HepG2 (cell line): ENCODE data around the gene ARHGAP45. TPM values are rescaled to one million over a fixed set of nuclear protein-coding genes. Genes with fewer than 3 reads are reported as not detected.

Source experiments
- ATAC-seq: fragments of 200-7000 bp; cut with Tn5 transposase; 3 replicates; pipeline ENCODE4 v1.9.1; 2020; ENCODE audit warnings: mild to moderate bottlenecking, moderate library complexity
- BruUV-seq: library from RNA; stranded (reverse); fragments of 400-500 nt; replicated peaks from 2 replicates; lab custom pipeline; 2021; lab: Mats Ljungman, UMichigan
- CTCF ChIA-PET: fragments of 300-600 bp; formaldehyde crosslinking; extraction: SDS; loops from one replicate; lab custom pipeline; 2021; ENCODE audit warnings: low total read pairs, inconsistent platforms, low intra/inter-chr PET ratio; lab: Yijun Ruan, JAX
- POLR2A ChIA-PET: fragments of 350-600 bp; sonication (Branson Sonifier 250); formaldehyde crosslinking; loops from one replicate; lab custom pipeline; 2020; ENCODE audit warnings: antibody characterized with exemption, inconsistent platforms; lab: Yijun Ruan, JAX
- DNase-seq: peaks from one replicate; pipeline ENCODE4 v3.0.0-alpha.2; 2015; ENCODE audit warnings: low spot score
- FAIRE-seq: peaks from 3 replicates; lab custom pipeline; 2011; peaks lifted over from hg19 to GRCh38; lab: Jason Lieb, UNC
- H2AFZ ChIP-seq: one replicate; pipeline ENCODE4 v1.6.1; 2011; ENCODE audit warnings: low read length, inconsistent platforms
- H3K27ac ChIP-seq: fragments of 300-600 bp; 3 replicates; pipeline ENCODE4 v1.8.0; 2011; ENCODE audit warnings: mixed run types, mild to moderate bottlenecking, mixed read lengths, low read length, inconsistent platforms; ENCODE audit not compliant: insufficient read depth; ENCODE audit errors: extremely low read length
- H3K27me3 ChIP-seq, 2 experiments: fragments of 200-600 bp in 1 of 2; 2 replicates in 1 of 2; 3 replicates in 1 of 2; pipeline versions ENCODE4 v1.6.0 to v1.8.0; 2011; ENCODE audit warnings: low read length in 2 of 2, mild to moderate bottlenecking in 2 of 2, moderate library complexity in 2 of 2, inconsistent platforms in 1 of 2; ENCODE audit not compliant: insufficient read depth in 2 of 2, control insufficient read depth in 1 of 2
- H3K36me3 ChIP-seq, 2 experiments: fragments of 200-600 bp in 1 of 2; replicated peaks in 1 of 2; 2 replicates in 1 of 2; 3 replicates in 1 of 2; pipeline versions ENCODE4 v1.5.1 to v1.8.0; 2011; ENCODE audit warnings: low read length in 2 of 2, inconsistent platforms in 1 of 2; ENCODE audit not compliant: insufficient read depth in 2 of 2, control insufficient read depth in 1 of 2
- H3K4me1 ChIP-seq: 2 replicates; pipeline ENCODE4 v1.5.1; 2012; ENCODE audit warnings: low read length, inconsistent platforms; ENCODE audit not compliant: insufficient read depth
- H3K4me2 ChIP-seq: 2 replicates; pipeline ENCODE4 v1.6.0; 2011; ENCODE audit warnings: low read depth, low read length, inconsistent platforms
- H3K4me3 ChIP-seq, 3 experiments: fragments of 200-600 bp in 1 of 3; sonication (generic), shearing (Covaris generic) in 1 of 3; replicated peaks in 1 of 3; 2 replicates each; pipeline ENCODE4 v1.5.1; 2011 to 2016; ENCODE audit warnings: low read length in 3 of 3, inconsistent platforms in 2 of 3, low read depth in 2 of 3, mild to moderate bottlenecking in 2 of 3, control low read depth in 1 of 3, mixed read lengths in 1 of 3; ENCODE audit not compliant: insufficient read depth in 1 of 3
- H3K79me2 ChIP-seq: one replicate; pipeline ENCODE4 v1.6.1; 2011; ENCODE audit warnings: low read length, inconsistent platforms; ENCODE audit not compliant: insufficient read depth
- H3K9ac ChIP-seq: 2 replicates; pipeline ENCODE4 v1.6.0; 2011; ENCODE audit warnings: mild to moderate bottlenecking, low read depth, low read length, inconsistent platforms; ENCODE audit not compliant: insufficient read depth
- H3K9me3 ChIP-seq: 2 replicates; pipeline ENCODE4 v1.5.1; 2012; ENCODE audit warnings: mild to moderate bottlenecking, low read length
- H4K20me1 ChIP-seq: 2 replicates; pipeline ENCODE4 v1.6.0; 2011; ENCODE audit warnings: inconsistent platforms, mild to moderate bottlenecking, low read length, moderate library complexity; ENCODE audit not compliant: insufficient read depth
- AGO1 ChIP-seq: fragments of 200-400 bp; formaldehyde crosslinking; IDR thresholded peaks from 2 replicates; pipeline ENCODE4 v1.6.1; 2017; ENCODE audit warnings: mild to moderate bottlenecking, low read depth, low read length, moderate library complexity; ENCODE audit not compliant: poor library complexity, severe bottlenecking
- AGO2 ChIP-seq: fragments of 200-400 bp; formaldehyde crosslinking; optimal IDR thresholded peaks from 2 replicates; pipeline ENCODE3; 2017; ENCODE audit warnings: mild to moderate bottlenecking, low read depth, low read length, moderate library complexity
- AKAP8 ChIP-seq: sonication (generic); formaldehyde crosslinking; IDR thresholded peaks from 2 replicates; pipeline ENCODE4 v1.5.1; 2020; ENCODE audit warnings: mild to moderate bottlenecking, missing genetic modification reagents
- GZF1 ChIP-seq: sonication (generic); formaldehyde crosslinking; IDR thresholded peaks from 2 replicates; pipeline ENCODE4 v1.5.1; 2020; ENCODE audit warnings: mild to moderate bottlenecking, missing genetic modification reagents
- HNRNPH1 ChIP-seq: fragments of 200-400 bp; formaldehyde crosslinking; optimal IDR thresholded peaks from 2 replicates; pipeline ENCODE3; 2017; ENCODE audit warnings: mild to moderate bottlenecking, low read depth, low read length
- HNRNPL ChIP-seq: fragments of 200-400 bp; formaldehyde crosslinking; IDR thresholded peaks from 2 replicates; pipeline ENCODE4 v1.6.1; 2017; ENCODE audit warnings: mild to moderate bottlenecking, low read depth, low read length
- POLR2A ChIP-seq, 2 experiments: IDR thresholded peaks; 2 replicates each; pipeline ENCODE4 v1.6.1; 2011; ENCODE audit warnings: low read depth in 2 of 2, low read length in 2 of 2, mild to moderate bottlenecking in 1 of 2, moderate library complexity in 1 of 2; ENCODE audit not compliant: insufficient read depth in 1 of 2
- RBFOX2 ChIP-seq: fragments of 200-400 bp; formaldehyde crosslinking; IDR thresholded peaks from 2 replicates; pipeline ENCODE4 v1.6.1; 2017; ENCODE audit warnings: low read depth, mild to moderate bottlenecking, low read length
- SMAD1 ChIP-seq: sonication (generic); formaldehyde crosslinking; IDR thresholded peaks from 2 replicates; pipeline ENCODE4 v1.4.0; 2020; ENCODE audit warnings: missing genetic modification reagents, low read depth, mild to moderate bottlenecking, borderline replicate concordance
- TRIM24 ChIP-seq: sonication (generic); formaldehyde crosslinking; IDR thresholded peaks from 2 replicates; pipeline ENCODE4 v1.8.0; 2022; ENCODE audit warnings: mild to moderate bottlenecking, missing genetic modification reagents
- WGBS: methylation state at CpG from one replicate; pipeline ENCODE4 v1.1.6; 2017; ENCODE audit warnings: low lambda C conversion rate; 5-methylcytosine and 5-hydroxymethylcytosine counted together
- in situ Hi-C: cut with HindIII; loops from 2 replicates; pipeline ENCODE4 v1.10.0; 2017; ENCODE audit warnings: low pct_unique_long_range_greater_than_20kb; ENCODE audit not compliant: extremely low pct_ligation_motif_present
- intact Hi-C: fragments of 100-400 bp; cut with micrococcal nuclease; formaldehyde crosslinking; loops from one replicate; pipeline ENCODE4 v1.10.0; 2022; ENCODE audit not compliant: unreplicated experiment
- polyA plus RNA-seq, 8 experiments: library from polyadenylated mRNA; depleted of rRNA in 3 of 8; stranded (reverse) in 7 of 8; unstranded in 1 of 8; fragments of >200 nt; fragmentation: Illumina TruSeq in 4 of 8; extraction: Trizol in 4 of 8; gene quantifications; 2 replicates each; pipeline versions ENCODE4 v1.2.1 to v1.2.3, GENCODE V29; 2011 to 2016; ENCODE audit warnings: low read depth in 4 of 8, missing spikeins in 1 of 8, mixed read lengths in 1 of 8; ENCODE audit not compliant: insufficient read depth in 1 of 8
- total RNA-seq, 5 experiments: library from RNA; depleted of rRNA; stranded (reverse); fragments of >200 nt; fragmentation: Illumina TruSeq; extraction: Trizol; gene quantifications; 2 replicates each; pipeline ENCODE4 v1.2.3, GENCODE V29; 2016; ENCODE audit warnings: low read depth in 1 of 5

Gene ARHGAP45
- total and polyA plus RNA-seq, 2 of the 13 experiments (the other 11 are each of a cell fraction or from before 2014, with no cell fraction given), result 0.84 to 32.0 TPM

GRCh38 chr19:1108291-1109031, 41.5 kb downstream of the ARHGAP45 start:
- BruUV-seq, result no TSS peak
- no peaks in the 10 kb centered on the region for H3K27me3 ChIP-seq
- POLR2A ChIA-PET, result interaction anchor here (0.6 to 1.2 kb wide), 2 partner anchors 10 to 130 kb away, joined by 4 to 6 read pairs; no protein-coding TSS in a partner anchor
- TF ChIP-seq SMAD1 (CRISPR knock-in tag), result no peak
- peak; percentile 75 for TF ChIP-seq AGO1
- TF ChIP-seq POLR2A (IDR thresholded peaks at IDR 0.05; ENCODE audit: insufficient read depth in 1 of 2, low read depth in 2 of 2, low read length in 2 of 2), result peak in 1 of 2 experiments; percentile 31; a peak in 2 of 4 replicates
- TF ChIP-seq HNRNPH1, result no peak
- TF ChIP-seq HNRNPL, result 0 out of 2 replicates have a peak, but pooled peaks have one; percentile 7
- TF ChIP-seq TRIM24 (CRISPR knock-in tag), result no peak
- TF ChIP-seq AGO2, result peak; percentile 90
- TF ChIP-seq RBFOX2, result peak; percentile 70
- TF ChIP-seq AKAP8 (CRISPR knock-in tag), result peak; percentile 81
- no peak for TF ChIP-seq GZF1
- TF ChIP-seq, all 625 proteins: peak for 6
- Histone ChIP-seq H3K4me1 (peaks cover 34% of the 10 kb centered on the region), H3K9me3 (no peaks in the 10 kb centered on the region), H3K4me2 (no peak overlapping the region), H2AFZ (no peak overlapping the region), H4K20me1 (peaks cover 15% of the 10 kb centered on the region; the same call in 1 of the 2 replicates), H3K4me3 (no peak overlapping the region), H3K9ac (no peak overlapping the region), H3K27ac (no peak overlapping the region), H3K36me3 (peaks cover 10 to 20% of the 10 kb centered on the region in 2 experiments; a peak in 4 of 5 replicates), H3K79me2 (peaks cover 11% of the 10 kb centered on the region)
- ATAC-seq (no peak), DNase-seq (no peak), FAIRE-seq (no peak)
- CTCF ChIA-PET, result no interaction called here
- intact Hi-C loops (loop anchor here (10.0 kb wide), 1 partner anchor 54 kb away; no protein-coding TSS in a partner anchor), in situ Hi-C loops (no loop called here)
- 98% methylated on average over 62 of the region's 89 CpGs for WGBS
